ENCODE measurements around the gene ZNF823. TPM values are rescaled to one million over a fixed set of nuclear protein-coding genes. Genes with fewer than 3 reads are reported as not detected.

Gene ZNF823
- total and polyA plus RNA-seq, 9 of the 15 experiments (the other 6 are each of a cell fraction or from before 2014, with no cell fraction given) = 4.0 to 13.4 (median 6.1) TPM

- TF ChIP-seq PYGO2 (tag; IDR thresholded peaks at IDR 0.05) = no peak
- peak; percentile 59 for TF ChIP-seq MEIS2 (IDR thresholded peaks at IDR 0.05; ENCODE audit: partially characterized antibody)
- no peak for TF ChIP-seq ZNF407 (IDR thresholded peaks at IDR 0.05; ENCODE audit: low read depth)
- peak; percentile 55; the same call in 1 of the 2 replicates for TF ChIP-seq ZBTB1 (CRISPR knock-in tag; IDR thresholded peaks at IDR 0.05; ENCODE audit: borderline replicate concordance, low read depth)
- peak in 1 of 2 experiments; percentile 25; a peak in 1 of 4 replicates for TF ChIP-seq RCOR1 (IDR thresholded peaks at IDR 0.05; ENCODE audit: borderline replicate concordance in 1 of 2, low read depth in 2 of 2, low read length in 2 of 2)
- no peak for TF ChIP-seq E2F1 (CRISPR knock-in tag; IDR thresholded peaks at IDR 0.05)
- no peak for TF ChIP-seq FOXP1 (CRISPR knock-in tag; IDR thresholded peaks at IDR 0.05)
- TF ChIP-seq PML (IDR thresholded peaks at IDR 0.05; ENCODE audit: low read length) = no peak
- TF ChIP-seq ZNF507 (tag; conservative IDR thresholded peaks at IDR 0.05) = no peak
- peak; percentile 51; the same call in 1 of the 2 replicates for TF ChIP-seq EGR1 (conservative IDR thresholded peaks at IDR 0.05)
- 0 out of 2 replicates have a peak, but pooled peaks have one; percentile 35 for TF ChIP-seq TOE1 (IDR thresholded peaks at IDR 0.05; ENCODE audit: borderline replicate concordance)
- TF ChIP-seq TOE1 (CRISPR knock-in tag; IDR thresholded peaks at IDR 0.05; ENCODE audit: borderline replicate concordance, low read depth) = no peak
- TF ChIP-seq CXXC5 (CRISPR knock-in tag; IDR thresholded peaks at IDR 0.05) = peak; percentile 2; the same call in 1 of the 2 replicates
- no peak for TF ChIP-seq HOXB6 (CRISPR knock-in tag; IDR thresholded peaks at IDR 0.05; ENCODE audit: borderline replicate concordance)
- no peak for TF ChIP-seq ZBTB7A (IDR thresholded peaks at IDR 0.05; ENCODE audit: borderline replicate concordance, control insufficient read depth, low read depth, low read length)
- TF ChIP-seq TRIM24 (IDR thresholded peaks at IDR 0.05) = no peak
- TF ChIP-seq BHLHE40 (IDR thresholded peaks at IDR 0.05; ENCODE audit: low read length) = peak; percentile 33; the same call in 1 of the 2 replicates
- TF ChIP-seq ZNF347 (CRISPR knock-in tag; IDR thresholded peaks at IDR 0.05; ENCODE audit: low read depth) = no peak
- TF ChIP-seq ZBED1 (IDR thresholded peaks at IDR 0.05) = 0 out of 2 replicates have a peak, but pooled peaks have one; percentile 45
- no peak for TF ChIP-seq BCL6 (CRISPR knock-in tag; IDR thresholded peaks at IDR 0.05)
- TF ChIP-seq ERF (CRISPR knock-in tag; IDR thresholded peaks at IDR 0.05) = no peak
- 0 out of 2 replicates have a peak, but pooled peaks have one; percentile 33 for TF ChIP-seq CEBPB (tag; IDR thresholded peaks at IDR 0.05)
Measured at GRCh38 chr19:11767633-11768133, 28.9 kb upstream of the ZNF823 start (continued).

Measured in K562 (cell line).